ENCODE measurements around the gene ARFGAP3.

The ARFGAP3 gene

GRCh38 chr22:42830161-42830560 lies 26.9 kb downstream of the ARFGAP3 start:
- no peaks in the 10 kb centered on the region for H3K9me3 Mint-ChIP-seq
- H3K4me1 Mint-ChIP-seq (ENCODE audit: low read depth) = peaks cover 7% of the 10 kb centered on the region
- peaks cover 52% of the 10 kb centered on the region for H3K36me3 Mint-ChIP-seq (ENCODE audit: low read depth)
- H3K27me3 Mint-ChIP-seq = no peaks in the 10 kb centered on the region
- no peak overlapping the region for H3K27ac Mint-ChIP-seq
- no peak overlapping the region for H3K4me3 Mint-ChIP-seq

- Mint-ChIP-seq H3K4me1 (ENCODE audit: low read depth) (peaks cover 7% of the 10 kb centered on the region), H3K27ac (no peak overlapping the region), H3K27me3 (no peaks in the 10 kb centered on the region), H3K9me3 (no peaks in the 10 kb centered on the region), H3K36me3 (ENCODE audit: low read depth) (peaks cover 50% of the 10 kb centered on the region), H3K4me3 (no peak overlapping the region)
Observed at GRCh38 chr22:42829302-42829701, 27.8 kb downstream of the ARFGAP3 start.

- no peaks in the 10 kb centered on the region for H3K27me3 Mint-ChIP-seq
- peaks cover 55% of the 10 kb centered on the region for H3K36me3 Mint-ChIP-seq (ENCODE audit: low read depth)
- H3K4me3 Mint-ChIP-seq = no peak overlapping the region
- H3K27ac Mint-ChIP-seq = no peak overlapping the region
- H3K9me3 Mint-ChIP-seq = no peaks in the 10 kb centered on the region
- H3K4me1 Mint-ChIP-seq (ENCODE audit: low read depth) = peaks cover 7% of the 10 kb centered on the region
Observed at GRCh38 chr22:42825796-42826195, 31.3 kb downstream of the ARFGAP3 start.

GRCh38 chr22:42821386-42821785 lies 35.7 kb downstream of the ARFGAP3 start:
- H3K9me3 Mint-ChIP-seq = no peaks in the 10 kb centered on the region
- H3K4me1 Mint-ChIP-seq (ENCODE audit: low read depth) = no peaks in the 10 kb centered on the region
- H3K4me3 Mint-ChIP-seq = no peak overlapping the region
- H3K36me3 Mint-ChIP-seq (ENCODE audit: low read depth) = peaks cover 40% of the 10 kb centered on the region
- no peak overlapping the region for H3K27ac Mint-ChIP-seq
- no peaks in the 10 kb centered on the region for H3K27me3 Mint-ChIP-seq

- H3K4me1 Mint-ChIP-seq (ENCODE audit: low read depth) = no peaks in the 10 kb centered on the region
- H3K36me3 Mint-ChIP-seq (ENCODE audit: low read depth) = peaks cover 40% of the 10 kb centered on the region
- H3K4me3 Mint-ChIP-seq = no peak overlapping the region
- H3K27me3 Mint-ChIP-seq = no peaks in the 10 kb centered on the region
- H3K27ac Mint-ChIP-seq = no peak overlapping the region
- H3K9me3 Mint-ChIP-seq = no peaks in the 10 kb centered on the region
Observed at GRCh38 chr22:42820045-42820763, 36.9 kb downstream of the ARFGAP3 start.

- H3K4me1 Mint-ChIP-seq (ENCODE audit: low read depth) = no peaks in the 10 kb centered on the region
- H3K9me3 Mint-ChIP-seq = no peaks in the 10 kb centered on the region
- H3K27me3 Mint-ChIP-seq = no peaks in the 10 kb centered on the region
- H3K36me3 Mint-ChIP-seq (ENCODE audit: low read depth) = peaks cover 39% of the 10 kb centered on the region
- H3K27ac Mint-ChIP-seq = no peak overlapping the region
- H3K4me3 Mint-ChIP-seq = no peak overlapping the region
Observed at GRCh38 chr22:42819412-42820044, 37.5 kb downstream of the ARFGAP3 start.

GRCh38 chr22:42817556-42817955 lies 39.5 kb downstream of the ARFGAP3 start:
- no peaks in the 10 kb centered on the region for H3K9me3 Mint-ChIP-seq
- no peak overlapping the region for H3K27ac Mint-ChIP-seq
- H3K4me3 Mint-ChIP-seq = no peak overlapping the region
- peaks cover 47% of the 10 kb centered on the region for H3K36me3 Mint-ChIP-seq (ENCODE audit: low read depth)
- H3K4me1 Mint-ChIP-seq (ENCODE audit: low read depth) = no peaks in the 10 kb centered on the region
- H3K27me3 Mint-ChIP-seq = no peaks in the 10 kb centered on the region

GRCh38 chr22:42816336-42816735 lies 40.7 kb downstream of the ARFGAP3 start:
- Mint-ChIP-seq H3K9me3 (no peaks in the 10 kb centered on the region), H3K27ac (no peak overlapping the region), H3K4me3 (no peak overlapping the region), H3K27me3 (no peaks in the 10 kb centered on the region), H3K36me3 (ENCODE audit: low read depth) (peaks cover 41% of the 10 kb centered on the region), H3K4me1 (ENCODE audit: low read depth) (no peaks in the 10 kb centered on the region)

- H3K9me3 Mint-ChIP-seq = no peaks in the 10 kb centered on the region
- H3K36me3 Mint-ChIP-seq (ENCODE audit: low read depth) = peaks cover 40% of the 10 kb centered on the region
- no peak overlapping the region for H3K4me3 Mint-ChIP-seq
- H3K4me1 Mint-ChIP-seq (ENCODE audit: low read depth) = no peaks in the 10 kb centered on the region
- H3K27ac Mint-ChIP-seq = no peak overlapping the region
- H3K27me3 Mint-ChIP-seq = no peaks in the 10 kb centered on the region
Observed at GRCh38 chr22:42814616-42815015, 42.5 kb downstream of the ARFGAP3 start.

GRCh38 chr22:42814215-42814614 lies 42.9 kb downstream of the ARFGAP3 start:
- Mint-ChIP-seq H3K27me3 (no peaks in the 10 kb centered on the region), H3K36me3 (ENCODE audit: low read depth) (peaks cover 42% of the 10 kb centered on the region), H3K9me3 (no peaks in the 10 kb centered on the region), H3K4me1 (ENCODE audit: low read depth) (no peaks in the 10 kb centered on the region), H3K27ac (no peak overlapping the region), H3K4me3 (no peak overlapping the region)

- Mint-ChIP-seq H3K27ac (no peak overlapping the region), H3K4me1 (ENCODE audit: low read depth) (no peaks in the 10 kb centered on the region), H3K9me3 (no peaks in the 10 kb centered on the region), H3K36me3 (ENCODE audit: low read depth) (peaks cover 47% of the 10 kb centered on the region), H3K4me3 (no peak overlapping the region), H3K27me3 (no peaks in the 10 kb centered on the region)
Observed at GRCh38 chr22:42813501-42813900, 43.6 kb downstream of the ARFGAP3 start.

GRCh38 chr22:42811459-42811858 lies 45.6 kb downstream of the ARFGAP3 start:
- peaks cover 55% of the 10 kb centered on the region for H3K36me3 Mint-ChIP-seq (ENCODE audit: low read depth)
- H3K4me1 Mint-ChIP-seq (ENCODE audit: low read depth) = no peaks in the 10 kb centered on the region
- H3K27me3 Mint-ChIP-seq = no peaks in the 10 kb centered on the region
- no peak overlapping the region for H3K27ac Mint-ChIP-seq
- no peaks in the 10 kb centered on the region for H3K9me3 Mint-ChIP-seq
- H3K4me3 Mint-ChIP-seq = no peak overlapping the region

GRCh38 chr22:42808521-42808920 lies 48.6 kb downstream of the ARFGAP3 start:
- Mint-ChIP-seq H3K27me3 (no peaks in the 10 kb centered on the region), H3K4me1 (ENCODE audit: low read depth) (no peaks in the 10 kb centered on the region)

GRCh38 chr22:42807185-42807584 lies 49.9 kb downstream of the ARFGAP3 start:
- Mint-ChIP-seq H3K27me3 (no peaks in the 10 kb centered on the region), H3K27ac (no peak overlapping the region), H3K4me1 (ENCODE audit: low read depth) (no peaks in the 10 kb centered on the region), H3K36me3 (ENCODE audit: low read depth) (peaks cover 52% of the 10 kb centered on the region), H3K9me3 (no peaks in the 10 kb centered on the region), H3K4me3 (no peak overlapping the region)

More at GRCh38 chr22:42808521-42808920, 48.6 kb downstream of the ARFGAP3 start:
- Mint-ChIP-seq H3K4me3 (no peak overlapping the region), H3K27ac (no peak overlapping the region), H3K36me3 (ENCODE audit: low read depth) (peaks cover 59% of the 10 kb centered on the region), H3K9me3 (no peaks in the 10 kb centered on the region)

- Mint-ChIP-seq H3K9me3 (no peaks in the 10 kb centered on the region), H3K4me3 (no peak overlapping the region), H3K27me3 (no peaks in the 10 kb centered on the region), H3K27ac (no peak overlapping the region), H3K4me1 (ENCODE audit: low read depth) (no peaks in the 10 kb centered on the region), H3K36me3 (ENCODE audit: low read depth) (peaks cover 53% of the 10 kb centered on the region)
Observed at GRCh38 chr22:42805998-42806830, 50.9 kb downstream of the ARFGAP3 start.

Measured in stimulated activated naive CD8-positive, alpha-beta T cell treated with anti-CD3 and anti-CD28 coated beads, Interleukin-15, Interleukin-2, amounts not matched to agents 100 ng/mL and 50 ng/mL, for 24 hours (primary cell).